ENCODE measurements around the gene LCE1D.

The LCE1D gene

GRCh38 chr1:152776361-152776760, 20.2 kb upstream of the LCE1D start:
- no peak for TF ChIP-seq CTCF (conservative IDR thresholded peaks at IDR 0.05; ENCODE audit: low read depth, low read length)
- no peak for DNase-seq (ENCODE audit: low read depth)
- H3K4me3 ChIP-seq (ENCODE audit: low read length), result no peak overlapping the region

- no peak for DNase-seq (ENCODE audit: low read depth)
- TF ChIP-seq CTCF (conservative IDR thresholded peaks at IDR 0.05; ENCODE audit: low read depth, low read length), result peak; percentile 38
- no peak overlapping the region for H3K4me3 ChIP-seq (ENCODE audit: low read length)
These were observed 18.9 kb upstream of the LCE1D start for GRCh38 chr1:152777510-152778137.

GRCh38 chr1:152783095-152783494, 13.4 kb upstream of the LCE1D start:
- DNase-seq (ENCODE audit: low read depth), result no peak
- no peak overlapping the region for H3K4me3 ChIP-seq (ENCODE audit: low read length)
- TF ChIP-seq CTCF (conservative IDR thresholded peaks at IDR 0.05; ENCODE audit: low read depth, low read length), result no peak

GRCh38 chr1:152786077-152786476, 10.4 kb upstream of the LCE1D start, which contains the start of gene LCE1E:
Gene LCE1E, plus strand, starts transcription at chr1:152786257. Its CDS starts 1,043 bp downstream, at chr1:152787300.
- no peak within 1 kb of the TSS for H3K4me3 ChIP-seq (ENCODE audit: low read length)
- TF ChIP-seq CTCF (conservative IDR thresholded peaks at IDR 0.05; ENCODE audit: low read depth, low read length), result peak; percentile 3
- no peak for DNase-seq (ENCODE audit: low read depth)

GRCh38 chr1:152795686-152796085, 835 bp upstream of the LCE1D start:
- no peak for TF ChIP-seq CTCF (conservative IDR thresholded peaks at IDR 0.05; ENCODE audit: low read depth, low read length)
- no peak overlapping the region for H3K4me3 ChIP-seq (ENCODE audit: low read length)
- no peak for DNase-seq (ENCODE audit: low read depth)

- H3K4me3 ChIP-seq (ENCODE audit: low read length), result no peak overlapping the region
- no peak for DNase-seq (ENCODE audit: low read depth)
- TF ChIP-seq CTCF (conservative IDR thresholded peaks at IDR 0.05; ENCODE audit: low read depth, low read length), result no peak
These were observed 4.8 kb downstream of the LCE1D start for GRCh38 chr1:152801333-152801732.

GRCh38 chr1:152806576-152806975, 10.1 kb downstream of the LCE1D start, which contains the start of gene LCE1C:
Gene LCE1C, minus strand, starts transcription at chr1:152806651. Its CDS starts 1,173 bp downstream, at chr1:152805478.
- no peak within 1 kb of the TSS for H3K4me3 ChIP-seq (ENCODE audit: low read length)
- DNase-seq (ENCODE audit: low read depth), result no peak
- TF ChIP-seq CTCF (conservative IDR thresholded peaks at IDR 0.05; ENCODE audit: low read depth, low read length), result no peak
